ENCODE data around the gene KRT6A. TPM values are rescaled to one million over a fixed set of nuclear protein-coding genes. Genes with fewer than 3 reads are reported as not detected.

Gene KRT6A
- total RNA-seq, 1 donor from 2014 or later: not detected

DNA sequence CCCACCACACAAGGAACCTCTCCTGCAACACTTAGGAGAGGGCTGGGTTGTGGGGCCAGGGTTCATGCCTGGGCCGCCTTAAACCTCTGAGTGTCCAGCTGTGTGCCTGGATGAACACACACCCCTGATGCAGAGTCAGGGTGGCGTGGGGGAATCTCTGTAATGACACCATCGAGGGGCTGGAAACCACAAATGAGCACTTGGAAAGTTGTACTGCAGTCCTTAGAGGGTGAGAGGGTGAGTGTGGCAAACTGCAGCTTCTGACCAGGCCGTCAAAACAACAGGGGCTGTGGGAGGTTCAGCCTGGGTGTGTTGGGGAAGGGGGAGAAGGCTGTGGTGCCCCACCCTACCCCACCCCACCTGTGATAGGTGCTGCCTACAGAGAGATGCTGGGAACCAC lies 39.6 kb upstream of the KRT6A start:
- peaks cover 15% of the 10 kb centered on the region for H3K27me3 Mint-ChIP-seq
- no peak overlapping the region for H3K27ac Mint-ChIP-seq
- H3K4me3 Mint-ChIP-seq (ENCODE audit: low read depth): no peak overlapping the region
- DNase-seq (ENCODE audit: low spot score, unreplicated experiment): no peak
- H3K4me1 Mint-ChIP-seq (ENCODE audit: low read depth): no peaks in the 10 kb centered on the region
- TF ChIP-seq, protein P1, sequence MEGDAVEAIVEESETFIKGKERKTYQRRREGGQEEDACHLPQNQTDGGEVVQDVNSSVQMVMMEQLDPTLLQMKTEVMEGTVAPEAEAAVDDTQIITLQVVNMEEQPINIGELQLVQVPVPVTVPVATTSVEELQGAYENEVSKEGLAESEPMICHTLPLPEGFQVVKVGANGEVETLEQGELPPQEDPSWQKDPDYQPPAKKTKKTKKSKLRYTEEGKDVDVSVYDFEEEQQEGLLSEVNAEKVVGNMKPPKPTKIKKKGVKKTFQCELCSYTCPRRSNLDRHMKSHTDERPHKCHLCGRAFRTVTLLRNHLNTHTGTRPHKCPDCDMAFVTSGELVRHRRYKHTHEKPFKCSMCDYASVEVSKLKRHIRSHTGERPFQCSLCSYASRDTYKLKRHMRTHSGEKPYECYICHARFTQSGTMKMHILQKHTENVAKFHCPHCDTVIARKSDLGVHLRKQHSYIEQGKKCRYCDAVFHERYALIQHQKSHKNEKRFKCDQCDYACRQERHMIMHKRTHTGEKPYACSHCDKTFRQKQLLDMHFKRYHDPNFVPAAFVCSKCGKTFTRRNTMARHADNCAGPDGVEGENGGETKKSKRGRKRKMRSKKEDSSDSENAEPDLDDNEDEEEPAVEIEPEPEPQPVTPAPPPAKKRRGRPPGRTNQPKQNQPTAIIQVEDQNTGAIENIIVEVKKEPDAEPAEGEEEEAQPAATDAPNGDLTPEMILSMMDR (IDR thresholded peaks at IDR 0.05; ENCODE audit: unreplicated experiment): no peak
- H3K36me3 Mint-ChIP-seq (ENCODE audit: insufficient read depth): no peaks in the 10 kb centered on the region
- H3K9me3 Mint-ChIP-seq (ENCODE audit: low read depth): no peaks in the 10 kb centered on the region

GRCh38 chr12:52531566-52532300 lies 38.7 kb upstream of the KRT6A start:
- no peak for DNase-seq (ENCODE audit: low spot score, unreplicated experiment)
- TF ChIP-seq, protein P1 (IDR thresholded peaks at IDR 0.05; ENCODE audit: unreplicated experiment): no peak
- H3K4me3 Mint-ChIP-seq (ENCODE audit: low read depth): no peak overlapping the region
- no peaks in the 10 kb centered on the region for H3K36me3 Mint-ChIP-seq (ENCODE audit: insufficient read depth)
- peaks cover 8% of the 10 kb centered on the region for H3K27me3 Mint-ChIP-seq
- no peaks in the 10 kb centered on the region for H3K9me3 Mint-ChIP-seq (ENCODE audit: low read depth)
- no peaks in the 10 kb centered on the region for H3K4me1 Mint-ChIP-seq (ENCODE audit: low read depth)
- peak overlapping the region; percentile 38 for H3K27ac Mint-ChIP-seq

- no peak overlapping the region for H3K27ac Mint-ChIP-seq
- TF ChIP-seq, protein P1 (IDR thresholded peaks at IDR 0.05; ENCODE audit: unreplicated experiment): no peak
- H3K4me1 Mint-ChIP-seq (ENCODE audit: low read depth): no peaks in the 10 kb centered on the region
- DNase-seq (ENCODE audit: low spot score, unreplicated experiment): no peak
- H3K27me3 Mint-ChIP-seq: peaks cover 8% of the 10 kb centered on the region
- H3K4me3 Mint-ChIP-seq (ENCODE audit: low read depth): no peak overlapping the region
- no peaks in the 10 kb centered on the region for H3K9me3 Mint-ChIP-seq (ENCODE audit: low read depth)
- H3K36me3 Mint-ChIP-seq (ENCODE audit: insufficient read depth): no peaks in the 10 kb centered on the region
Measured at GRCh38 chr12:52530905-52531304, 37.8 kb upstream of the KRT6A start.

DNA sequence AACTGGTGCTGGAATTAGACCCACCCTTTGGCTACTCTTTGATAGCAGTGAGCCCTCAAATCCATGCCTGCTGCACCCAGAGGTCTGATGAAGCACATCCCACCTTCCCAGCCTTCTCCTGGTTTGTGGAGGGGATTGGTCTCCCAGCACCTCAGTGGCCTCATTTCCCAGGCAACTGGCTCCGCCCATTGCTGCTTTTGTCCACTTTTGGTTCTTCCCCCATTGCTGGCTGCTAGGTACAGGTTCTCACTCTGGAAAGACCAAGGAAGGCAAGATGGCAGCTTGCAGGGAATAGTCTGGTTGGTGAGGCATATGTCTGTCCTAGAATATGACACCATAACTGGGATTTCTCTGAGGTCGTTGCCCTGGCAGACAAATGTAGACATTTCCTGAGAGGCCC lies 37.3 kb upstream of the KRT6A start:
- peaks cover 12% of the 10 kb centered on the region for H3K27me3 Mint-ChIP-seq
- TF ChIP-seq, protein P1 (IDR thresholded peaks at IDR 0.05; ENCODE audit: unreplicated experiment): no peak
- no peaks in the 10 kb centered on the region for H3K4me1 Mint-ChIP-seq (ENCODE audit: low read depth)
- no peaks in the 10 kb centered on the region for H3K9me3 Mint-ChIP-seq (ENCODE audit: low read depth)
- no peak overlapping the region for H3K27ac Mint-ChIP-seq
- H3K36me3 Mint-ChIP-seq (ENCODE audit: insufficient read depth): no peaks in the 10 kb centered on the region
- no peak for DNase-seq (ENCODE audit: low spot score, unreplicated experiment)
- no peak overlapping the region for H3K4me3 Mint-ChIP-seq (ENCODE audit: low read depth)

DNA sequence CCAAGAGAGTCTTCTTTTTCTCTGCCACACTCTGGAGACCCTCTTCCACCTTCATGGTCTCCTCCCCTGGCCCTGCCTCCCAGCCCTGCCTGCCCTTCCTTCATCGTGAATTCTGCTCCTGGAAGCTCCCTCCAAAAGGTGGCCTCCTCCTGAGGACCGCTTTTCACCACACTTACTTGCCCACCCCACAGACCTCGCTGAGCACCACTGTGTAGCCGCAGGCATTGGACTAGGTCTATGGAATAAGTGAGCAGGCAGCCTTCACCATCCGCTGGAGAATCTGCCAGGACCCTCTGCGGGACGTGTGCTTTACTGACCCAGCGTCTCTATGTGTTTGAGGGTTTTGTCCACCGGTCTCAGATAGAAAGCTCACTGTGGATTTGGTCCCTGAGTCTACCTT lies 36.8 kb upstream of the KRT6A start:
- Mint-ChIP-seq H3K36me3 (ENCODE audit: insufficient read depth) (no peaks in the 10 kb centered on the region), H3K27ac (no peak overlapping the region), H3K4me3 (ENCODE audit: low read depth) (no peak overlapping the region), H3K4me1 (ENCODE audit: low read depth) (no peaks in the 10 kb centered on the region), H3K9me3 (ENCODE audit: low read depth) (no peaks in the 10 kb centered on the region), H3K27me3 (peaks cover 12% of the 10 kb centered on the region)
- TF ChIP-seq, protein P1 (IDR thresholded peaks at IDR 0.05; ENCODE audit: unreplicated experiment): no peak
- no peak for DNase-seq (ENCODE audit: low spot score, unreplicated experiment)

All from progenitor cell of endocrine pancreas (in vitro differentiated cells).